Effector memory CD4-positive, alpha-beta T cell (primary cell): ENCODE results near the gene NSD1.
"Not testable (repeated sequence)": the region's sequence is repeated elsewhere in the genome, so short reads cannot be mapped to it uniquely, and the experiment has no call there.

Source experiments
- DNase-seq, 3 donors: peaks; one replicate each; pipeline ENCODE4 v3.0.0-alpha.2; 2020
- H3K27ac ChIP-seq: 2 replicates; pipeline ENCODE4 v1.7.0; 2013; ENCODE audit warnings: mild to moderate bottlenecking, low read length, moderate library complexity; ENCODE audit not compliant: insufficient read depth, poor library complexity, severe bottlenecking
- H3K27me3 ChIP-seq: replicated peaks from 2 replicates; pipeline ENCODE4 v1.7.0; 2013; ENCODE audit warnings: mild to moderate bottlenecking, low read length; ENCODE audit not compliant: insufficient read depth, control insufficient read depth, poor library complexity, severe bottlenecking
- H3K36me3 ChIP-seq: 2 replicates; pipeline ENCODE4 v1.7.0; 2013; ENCODE audit warnings: mild to moderate bottlenecking, low read length, moderate library complexity; ENCODE audit not compliant: control insufficient read depth, insufficient read depth
- H3K4me1 ChIP-seq: 2 replicates; pipeline ENCODE4 v1.7.0; 2013; ENCODE audit warnings: low read length, mild to moderate bottlenecking; ENCODE audit not compliant: control insufficient read depth, insufficient read depth, poor library complexity, severe bottlenecking
- H3K4me3 ChIP-seq: 2 replicates; pipeline ENCODE4 v1.7.0; 2013; ENCODE audit warnings: low read length, low read depth, mild to moderate bottlenecking; ENCODE audit not compliant: insufficient read depth, poor library complexity, severe bottlenecking
- H3K9me3 ChIP-seq: 2 replicates; pipeline ENCODE4 v1.7.0; 2013; ENCODE audit warnings: mild to moderate bottlenecking, low read length, moderate library complexity; ENCODE audit not compliant: control insufficient read depth

The NSD1 gene

DNA sequence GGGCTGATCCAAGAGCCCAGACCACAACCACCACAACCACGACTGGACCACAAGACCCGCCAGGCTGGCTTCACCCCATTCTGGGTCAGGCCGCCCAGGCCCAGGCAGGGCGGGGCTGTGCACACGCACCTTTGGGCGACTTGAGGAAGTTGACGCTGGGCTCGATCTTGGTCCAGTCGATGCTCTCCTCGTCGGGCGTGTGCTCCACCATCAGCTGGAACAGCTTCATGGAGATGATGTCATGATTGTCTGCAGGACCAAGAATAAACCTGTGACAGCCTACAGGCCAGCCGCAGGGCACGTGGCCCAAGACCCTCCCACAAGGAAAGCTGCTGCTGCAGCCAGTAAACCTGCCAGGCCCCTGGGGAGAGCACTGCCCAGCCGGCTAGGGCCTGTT, 200.6 kb downstream of the NSD1 start:
- H3K27me3 ChIP-seq: no peaks in the 10 kb centered on the region
- no peak overlapping the region for H3K4me3 ChIP-seq
- H3K27ac ChIP-seq: no peak overlapping the region
- H3K9me3 ChIP-seq: no peaks in the 10 kb centered on the region
- H3K36me3 ChIP-seq: peaks cover 87% of the 10 kb centered on the region
- no peaks in the 10 kb centered on the region for H3K4me1 ChIP-seq
- DNase-seq: no peak

DNA sequence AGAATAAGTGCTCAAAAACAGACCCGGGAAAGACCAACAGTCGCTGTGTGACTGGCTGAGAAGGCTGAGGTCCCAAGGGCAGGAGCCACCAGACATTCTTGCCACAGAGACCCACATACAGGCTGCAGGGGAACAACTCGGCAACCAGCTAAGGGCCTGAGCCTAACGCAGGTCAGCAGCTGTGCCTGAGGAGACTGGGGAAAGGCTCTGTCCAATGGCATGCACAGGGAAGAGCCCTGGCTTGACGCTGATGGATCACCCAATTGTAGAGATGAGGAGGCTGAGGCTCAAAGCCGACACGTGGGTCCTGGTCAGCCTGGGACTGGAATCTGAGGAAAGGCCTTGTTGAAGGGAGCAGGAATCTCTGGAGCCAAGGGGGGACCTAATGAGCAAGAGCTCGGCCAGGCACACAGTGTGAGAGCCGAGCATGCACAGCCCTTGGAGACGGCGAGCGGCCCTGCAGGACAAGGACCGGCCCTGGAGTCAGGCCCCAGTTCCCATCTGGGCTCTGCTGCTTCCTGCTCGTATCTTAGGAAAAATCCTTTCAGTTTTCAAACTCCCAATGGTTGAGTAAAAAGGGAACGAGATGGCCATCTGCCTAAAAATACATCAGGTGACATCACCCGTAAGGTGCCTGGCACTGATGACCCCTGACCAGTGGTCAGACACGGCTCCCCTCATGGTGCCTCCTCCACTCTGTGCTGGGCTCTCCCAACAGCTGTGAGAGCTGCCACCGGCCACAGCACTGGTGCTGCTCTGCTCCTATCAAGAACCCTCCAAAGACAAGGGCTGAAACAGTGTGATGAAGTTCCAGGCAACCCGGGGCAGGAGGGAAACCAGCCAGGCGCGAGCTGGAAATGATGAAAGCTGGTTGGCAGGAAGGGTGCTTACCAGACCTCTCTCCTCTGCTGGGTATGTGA, 201.5 kb downstream of the NSD1 start:
- Histone ChIP-seq H3K36me3 (peaks cover 95% of the 10 kb centered on the region), H3K4me1 (no peaks in the 10 kb centered on the region)

DNA sequence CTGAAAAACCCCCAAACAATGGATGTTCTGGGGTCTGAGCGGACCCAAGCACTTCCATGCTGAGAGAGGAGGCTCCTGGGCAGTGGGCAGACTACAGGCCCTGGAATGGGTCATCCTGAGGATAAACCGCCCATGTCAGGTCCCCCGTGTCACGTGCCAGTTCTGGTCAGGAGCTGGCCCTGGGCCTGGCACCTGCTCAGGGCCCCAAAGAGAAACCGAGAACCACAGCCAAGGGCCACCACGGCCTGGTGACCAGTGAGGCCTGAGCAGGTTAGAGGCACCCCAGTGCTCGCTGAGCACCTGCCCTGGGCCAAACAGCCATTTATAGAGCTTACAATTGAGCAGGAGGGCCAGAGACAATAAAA, 202.1 kb downstream of the NSD1 start:
- no peaks in the 10 kb centered on the region for H3K4me1 ChIP-seq

More for the DNA sequence above, 201.5 kb downstream of the NSD1 start:
- Histone ChIP-seq H3K9me3 (no peaks in the 10 kb centered on the region), H3K27me3 (no peaks in the 10 kb centered on the region), H3K27ac (no peak overlapping the region), H3K4me3 (no peak overlapping the region)
- no peak for DNase-seq

DNA sequence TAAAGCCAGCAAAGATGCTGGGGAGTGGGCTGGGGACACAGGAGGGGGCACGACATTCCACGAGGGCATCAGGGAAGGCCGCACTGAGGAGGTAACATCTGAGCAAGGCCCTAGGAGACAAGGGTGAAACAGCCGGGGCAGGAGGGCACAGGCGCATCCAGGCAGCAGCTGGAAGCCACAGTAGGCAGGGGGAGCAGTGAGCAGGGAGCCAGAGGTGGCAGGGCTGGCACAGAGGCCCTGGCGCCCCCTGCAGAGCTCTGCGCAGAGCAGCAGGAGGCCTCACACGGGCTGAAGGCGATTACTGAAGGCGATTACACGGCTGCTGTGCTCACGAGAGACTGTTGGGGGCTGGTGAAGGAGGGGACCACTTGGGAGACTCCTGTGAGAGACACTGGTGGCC, 202.5 kb downstream of the NSD1 start:
- no peak for DNase-seq
- no peaks in the 10 kb centered on the region for H3K9me3 ChIP-seq

More for the DNA sequence above, 202.1 kb downstream of the NSD1 start:
- H3K27ac ChIP-seq: no peak overlapping the region
- H3K4me3 ChIP-seq: no peak overlapping the region
- H3K36me3 ChIP-seq: peaks cover 93% of the 10 kb centered on the region
- no peak for DNase-seq
- no peaks in the 10 kb centered on the region for H3K9me3 ChIP-seq
- no peaks in the 10 kb centered on the region for H3K27me3 ChIP-seq

DNA sequence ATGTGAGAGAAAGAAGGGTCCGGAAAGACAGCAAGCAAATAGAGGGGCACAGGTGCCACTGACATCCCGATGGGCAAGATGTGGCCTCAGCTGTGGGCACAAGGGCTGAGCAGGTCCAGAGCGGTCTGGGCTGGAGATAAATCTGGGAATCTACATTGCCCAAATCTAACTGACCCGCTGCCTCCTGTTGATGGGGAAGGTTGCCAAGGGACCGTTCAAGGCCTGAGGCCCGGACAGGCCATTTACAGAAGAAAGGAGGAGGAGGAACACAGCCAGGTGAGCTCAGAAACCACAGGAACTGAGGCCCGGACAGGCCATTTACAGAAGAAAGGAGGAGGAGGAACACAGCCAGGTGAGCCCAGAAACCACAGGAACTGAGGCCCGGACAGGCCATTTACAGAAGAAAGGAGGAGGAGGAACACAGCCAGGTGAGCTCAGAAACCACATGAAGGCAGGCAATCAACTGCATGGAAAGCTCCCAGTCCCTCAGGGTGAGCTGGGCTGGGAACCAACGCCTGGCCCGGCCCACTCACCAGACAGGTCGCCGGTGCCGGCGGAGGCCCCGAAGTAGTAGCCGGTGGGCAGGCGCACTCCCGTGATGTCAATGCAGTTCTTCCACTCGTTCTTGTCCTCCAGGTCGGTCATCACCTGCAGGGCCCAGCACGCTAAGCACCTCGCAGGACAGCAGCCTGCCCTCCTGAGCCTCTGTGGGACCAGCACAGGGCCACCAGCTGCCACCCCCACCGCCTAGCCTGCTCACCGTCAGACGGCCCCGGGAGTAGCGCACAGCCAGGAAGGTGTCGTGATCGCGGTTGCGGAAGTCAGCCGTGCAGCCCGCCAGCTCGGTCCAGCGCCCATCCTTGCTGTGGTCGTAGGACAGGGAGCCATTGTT, 203.3 kb downstream of the NSD1 start:
- Histone ChIP-seq H3K4me3 (no peak overlapping the region), H3K27ac (no peak overlapping the region), H3K36me3 (peaks cover 87% of the 10 kb centered on the region), H3K4me1 (no peaks in the 10 kb centered on the region), H3K27me3 (no peaks in the 10 kb centered on the region), H3K9me3 (no peaks in the 10 kb centered on the region)
- DNase-seq: no peak

More for the DNA sequence above, 202.5 kb downstream of the NSD1 start:
- Histone ChIP-seq H3K27me3 (no peaks in the 10 kb centered on the region), H3K4me3 (no peak overlapping the region), H3K4me1 (no peaks in the 10 kb centered on the region), H3K27ac (no peak overlapping the region), H3K36me3 (peaks cover 89% of the 10 kb centered on the region)

DNA sequence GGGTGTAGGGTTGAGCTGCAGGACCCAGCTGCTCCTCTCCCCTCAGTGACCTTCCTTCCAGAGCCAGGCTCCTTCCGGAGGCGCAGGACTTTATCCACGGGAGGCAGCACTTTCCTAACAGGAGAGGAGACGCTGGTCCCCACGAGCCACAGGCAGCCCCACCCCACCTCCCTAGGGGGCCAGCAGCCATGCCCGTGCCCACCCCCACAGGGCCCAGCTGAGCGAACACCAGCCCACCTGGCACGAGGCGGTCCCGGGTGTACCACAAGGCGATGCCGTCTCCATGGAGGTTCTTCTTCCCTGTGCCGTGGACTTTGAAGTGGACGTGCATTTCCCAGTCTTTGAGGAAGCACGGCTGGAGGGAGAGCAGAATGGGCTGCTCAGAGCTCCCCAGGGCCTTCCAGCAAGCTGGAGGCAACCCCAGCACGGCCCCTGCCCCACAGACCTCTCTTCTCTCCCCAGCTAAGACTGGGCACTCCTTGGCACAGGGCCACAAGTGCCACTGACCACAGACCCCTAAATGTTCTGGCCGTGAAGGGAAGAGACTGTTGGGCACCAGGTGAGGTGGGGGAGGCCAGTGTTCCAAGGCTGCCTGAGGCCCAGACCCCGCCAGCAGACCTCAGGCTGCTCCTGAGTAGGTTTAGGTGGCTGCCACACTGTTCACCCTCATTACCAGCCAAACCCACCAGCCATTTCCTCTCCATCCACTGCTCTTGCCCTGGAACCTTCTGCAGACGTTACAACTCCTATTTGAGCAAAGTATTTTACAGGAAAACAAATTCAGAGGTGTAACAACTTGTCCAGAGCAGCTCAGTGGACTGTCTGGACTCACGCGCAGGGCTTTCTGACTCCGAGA, 204.9 kb downstream of the NSD1 start:
- DNase-seq: no peak
- Histone ChIP-seq H3K27me3 (no peaks in the 10 kb centered on the region), H3K4me1 (no peaks in the 10 kb centered on the region), H3K4me3 (no peak overlapping the region), H3K36me3 (peaks cover 71% of the 10 kb centered on the region), H3K27ac (no peak overlapping the region), H3K9me3 (no peaks in the 10 kb centered on the region)

DNA sequence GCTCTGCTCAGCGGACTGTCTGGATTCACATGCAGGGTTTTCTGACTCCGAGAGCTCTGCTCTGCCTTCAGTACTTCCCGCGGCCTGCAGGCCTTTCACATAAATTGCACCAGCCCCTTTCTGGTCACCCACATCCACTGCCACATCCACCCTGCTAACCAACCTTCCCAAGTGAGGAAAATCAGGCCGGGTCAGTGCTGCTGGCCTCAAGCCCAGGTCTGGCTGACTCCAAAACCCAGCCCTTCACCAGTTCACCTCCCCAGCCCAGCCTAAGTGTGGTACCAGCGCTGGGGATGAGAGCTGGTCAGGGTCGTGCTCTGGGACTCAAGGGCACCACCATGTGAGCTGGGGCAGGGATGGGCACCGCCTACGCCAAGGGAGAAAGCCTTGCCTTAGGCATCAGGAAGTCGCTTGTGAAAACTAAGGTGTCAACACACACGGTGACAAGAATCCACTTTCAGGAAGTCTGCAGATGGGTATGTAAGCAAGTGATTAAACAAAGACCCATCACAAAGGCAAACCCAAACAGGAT, 205.6 kb downstream of the NSD1 start:
- no peaks in the 10 kb centered on the region for H3K27me3 ChIP-seq
- H3K36me3 ChIP-seq: peaks cover 64% of the 10 kb centered on the region
- H3K9me3 ChIP-seq: no peaks in the 10 kb centered on the region
- no peak for DNase-seq
- H3K27ac ChIP-seq: no peak overlapping the region
- H3K4me3 ChIP-seq: no peak overlapping the region
- H3K4me1 ChIP-seq: no peaks in the 10 kb centered on the region

DNA sequence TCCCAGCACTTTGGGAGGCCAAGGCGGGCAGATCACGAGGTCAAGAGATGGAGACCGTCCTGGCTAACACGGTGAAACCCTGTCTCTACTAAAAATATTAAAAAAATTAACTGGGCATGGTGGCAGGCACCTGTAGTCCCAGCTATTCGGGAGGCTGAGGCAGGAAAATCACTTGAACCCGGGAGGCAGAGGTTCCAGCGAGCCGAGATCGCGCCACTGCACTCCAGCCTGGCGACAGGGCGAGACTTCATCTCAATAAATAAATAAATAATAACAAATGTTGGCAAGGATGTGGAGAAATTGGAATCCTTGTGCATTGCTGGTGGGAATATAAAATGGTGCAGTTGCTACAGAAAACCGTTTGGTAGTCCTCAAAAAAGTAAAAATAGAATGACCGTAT, 209.4 kb downstream of the NSD1 start:
- not testable (repeated sequence) for H3K4me1 ChIP-seq, H3K4me3 ChIP-seq, H3K9me3 ChIP-seq, H3K27ac ChIP-seq, DNase-seq, H3K27me3 ChIP-seq
- peaks cover 37% of the 10 kb centered on the region for H3K36me3 ChIP-seq

DNA sequence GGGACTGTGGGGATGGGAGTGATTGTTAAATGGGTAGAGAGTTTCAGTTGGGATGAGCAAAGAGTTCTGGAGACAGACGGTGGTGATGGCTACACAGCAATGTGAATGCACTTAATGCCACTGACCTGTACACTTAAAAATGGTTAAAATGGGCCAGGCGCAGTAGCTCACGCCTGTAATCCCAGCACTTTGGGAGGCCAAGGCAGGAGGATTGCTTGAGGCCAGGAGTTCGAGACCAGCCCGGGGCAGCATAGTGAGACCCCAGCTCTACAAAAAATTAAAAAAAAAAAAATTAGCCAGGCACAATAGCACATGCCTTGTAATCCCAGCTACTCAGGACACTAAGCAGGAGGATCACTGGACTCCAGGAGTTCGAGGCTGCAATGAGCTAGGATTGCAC, 210.2 kb downstream of the NSD1 start:
- H3K9me3 ChIP-seq: no peaks in the 10 kb centered on the region
- no peak overlapping the region for H3K27ac ChIP-seq
- H3K36me3 ChIP-seq: peaks cover 30% of the 10 kb centered on the region
- DNase-seq: no peak
- H3K27me3 ChIP-seq: no peaks in the 10 kb centered on the region
- no peak overlapping the region for H3K4me3 ChIP-seq
- no peaks in the 10 kb centered on the region for H3K4me1 ChIP-seq
